Omental fat pad (tissue), 4 donors: Measurements from ENCODE around the gene DCUN1D3. TPM values are rescaled to one million over a fixed set of nuclear protein-coding genes. Genes with fewer than 3 reads are reported as not detected.

Source experiments
- ATAC-seq: fragments of 150-250 bp; one replicate; pipeline ENCODE4 v1.9.1; 2016; ENCODE audit warnings: mild to moderate bottlenecking, moderate library complexity; ENCODE audit not compliant: low FRiP score
- DNase-seq: peaks from one replicate; pipeline ENCODE4 v3.0.0-alpha.2; 2019; ENCODE audit warnings: low spot score
- CTCF ChIP-seq, 3 donors: fragments of 450-650 bp; IDR thresholded peaks; one replicate each; pipeline ENCODE4 v1.5.1; 2016 to 2017; ENCODE audit warnings: antibody characterized with exemption in 3 of 3, mild to moderate bottlenecking in 3 of 3, moderate library complexity in 2 of 3
- total RNA-seq, 4 donors: library from RNA; depleted of rRNA; stranded (reverse); fragments of >200 nt; gene quantifications; one replicate each; pipeline ENCODE4 v1.1.0, GENCODE V29; 2016

The DCUN1D3 gene
- total RNA-seq, 4 donors from 2014 or later, result 37.4 to 103 (median 79.9) TPM

- TF ChIP-seq CTCF (IDR thresholded peaks at IDR 0.05), result peak in 2 of 3 donors; percentile 86 to 94
- ATAC-seq (peak; percentile 46), DNase-seq (peak; percentile 89)
Observed at GRCh38 chr16:20849589-20850390, 50.4 kb downstream of the DCUN1D3 start.

- ATAC-seq, result no peak
- DNase-seq, result no peak
- no peak for TF ChIP-seq CTCF (IDR thresholded peaks at IDR 0.05)
Observed at GRCh38 chr16:20847550-20847949, 52.6 kb downstream of the DCUN1D3 start.

- TF ChIP-seq CTCF (IDR thresholded peaks at IDR 0.05), result no peak
- ATAC-seq (no peak), DNase-seq (no peak)
Observed at GRCh38 chr16:20846551-20846950, 53.6 kb downstream of the DCUN1D3 start.

GRCh38 chr16:20846030-20846429 lies 54.1 kb downstream of the DCUN1D3 start:
- no peak for TF ChIP-seq CTCF (IDR thresholded peaks at IDR 0.05)
- ATAC-seq (no peak), DNase-seq (no peak)

- no peak for TF ChIP-seq CTCF (IDR thresholded peaks at IDR 0.05)
- ATAC-seq, result no peak
- DNase-seq, result no peak
Observed at GRCh38 chr16:20844588-20844987, 55.6 kb downstream of the DCUN1D3 start.

- no peak for ATAC-seq
- DNase-seq, result no peak
- TF ChIP-seq CTCF (IDR thresholded peaks at IDR 0.05), result no peak
Observed at GRCh38 chr16:20844054-20844453, 56.1 kb downstream of the DCUN1D3 start.

- ATAC-seq (no peak), DNase-seq (no peak)
- TF ChIP-seq CTCF (IDR thresholded peaks at IDR 0.05), result no peak
Observed at GRCh38 chr16:20839504-20839903, 60.7 kb downstream of the DCUN1D3 start.
